Stimulated activated CD8-positive, alpha-beta memory T cell treated with anti-CD3 and anti-CD28 coated beads, Interleukin-4, amount 100 ng/mL, for 24 hours (primary cell): ENCODE results near the gene ATE1.
"Not testable (repeated sequence)": the region's sequence is repeated elsewhere in the genome, so short reads cannot be mapped to it uniquely, and the experiment has no call there.

ENCODE experiments used
- DNase-seq: peaks from one replicate; pipeline ENCODE4 v3.0.0-alpha.2; 2020; ENCODE audit warnings: low read depth

Gene ATE1

GRCh38 chr10:121788717-121789116 lies 139.1 kb downstream of the ATE1 start:
- DNase-seq, result no peak

GRCh38 chr10:121788115-121788514 lies 139.7 kb downstream of the ATE1 start:
- DNase-seq, result no peak

GRCh38 chr10:121787169-121787568 lies 140.7 kb downstream of the ATE1 start:
- DNase-seq, result no peak

- DNase-seq, result no peak
Measured at GRCh38 chr10:121783782-121784372, 144.0 kb downstream of the ATE1 start.

GRCh38 chr10:121781101-121781500 lies 146.7 kb downstream of the ATE1 start:
- DNase-seq, result no peak

- no peak for DNase-seq
Measured at GRCh38 chr10:121774813-121775212, 153.0 kb downstream of the ATE1 start.

GRCh38 chr10:121774404-121774803 lies 153.4 kb downstream of the ATE1 start:
- no peak for DNase-seq

GRCh38 chr10:121772884-121773283 lies 154.9 kb downstream of the ATE1 start:
- DNase-seq, result no peak

GRCh38 chr10:121772406-121772805 lies 155.4 kb downstream of the ATE1 start:
- DNase-seq, result no peak

GRCh38 chr10:121771966-121772365 lies 155.9 kb downstream of the ATE1 start:
- DNase-seq, result no peak

- no peak for DNase-seq
Measured at GRCh38 chr10:121766426-121766825, 161.4 kb downstream of the ATE1 start.

- no peak for DNase-seq
Measured at GRCh38 chr10:121765204-121765603, 162.6 kb downstream of the ATE1 start.

GRCh38 chr10:121764233-121764942 lies 163.4 kb downstream of the ATE1 start:
- DNase-seq, result no peak

- not testable (repeated sequence) for DNase-seq
Measured at GRCh38 chr10:121757241-121757640, 170.6 kb downstream of the ATE1 start.

GRCh38 chr10:121755496-121755895 lies 172.3 kb downstream of the ATE1 start:
- not testable (repeated sequence) for DNase-seq

- DNase-seq, result no peak
Measured at GRCh38 chr10:121754666-121755065, 173.2 kb downstream of the ATE1 start.

GRCh38 chr10:121753726-121754476 lies 173.9 kb downstream of the ATE1 start:
- no peak for DNase-seq

GRCh38 chr10:121751191-121751760 lies 176.6 kb downstream of the ATE1 start:
- DNase-seq, result no peak

GRCh38 chr10:121747163-121747775 lies 180.6 kb downstream of the ATE1 start:
- DNase-seq, result no peak

- DNase-seq, result no peak
Measured at GRCh38 chr10:121741248-121741792, 186.5 kb downstream of the ATE1 start.

GRCh38 chr10:121740069-121740468 lies 187.8 kb downstream of the ATE1 start:
- no peak for DNase-seq

GRCh38 chr10:121739114-121739513 lies 188.7 kb downstream of the ATE1 start:
- DNase-seq, result no peak
